Articular chondrocyte of knee joint (primary cell): ENCODE results near the gene RIPPLY2. TPM values are rescaled to one million over a fixed set of nuclear protein-coding genes. Genes with fewer than 3 reads are reported as not detected.

Experiments used
- total RNA-seq: library from RNA; depleted of rRNA; stranded (reverse); fragments of >200 nt; gene quantifications from 2 replicates; pipeline ENCODE4 v1.2.3, GENCODE V29; 2012

Gene RIPPLY2, protein sequence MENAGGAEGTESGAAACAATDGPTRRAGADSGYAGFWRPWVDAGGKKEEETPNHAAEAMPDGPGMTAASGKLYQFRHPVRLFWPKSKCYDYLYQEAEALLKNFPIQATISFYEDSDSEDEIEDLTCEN
- under 0.01 and 0.43 TPM in 2 replicates for total RNA-seq

DNA sequence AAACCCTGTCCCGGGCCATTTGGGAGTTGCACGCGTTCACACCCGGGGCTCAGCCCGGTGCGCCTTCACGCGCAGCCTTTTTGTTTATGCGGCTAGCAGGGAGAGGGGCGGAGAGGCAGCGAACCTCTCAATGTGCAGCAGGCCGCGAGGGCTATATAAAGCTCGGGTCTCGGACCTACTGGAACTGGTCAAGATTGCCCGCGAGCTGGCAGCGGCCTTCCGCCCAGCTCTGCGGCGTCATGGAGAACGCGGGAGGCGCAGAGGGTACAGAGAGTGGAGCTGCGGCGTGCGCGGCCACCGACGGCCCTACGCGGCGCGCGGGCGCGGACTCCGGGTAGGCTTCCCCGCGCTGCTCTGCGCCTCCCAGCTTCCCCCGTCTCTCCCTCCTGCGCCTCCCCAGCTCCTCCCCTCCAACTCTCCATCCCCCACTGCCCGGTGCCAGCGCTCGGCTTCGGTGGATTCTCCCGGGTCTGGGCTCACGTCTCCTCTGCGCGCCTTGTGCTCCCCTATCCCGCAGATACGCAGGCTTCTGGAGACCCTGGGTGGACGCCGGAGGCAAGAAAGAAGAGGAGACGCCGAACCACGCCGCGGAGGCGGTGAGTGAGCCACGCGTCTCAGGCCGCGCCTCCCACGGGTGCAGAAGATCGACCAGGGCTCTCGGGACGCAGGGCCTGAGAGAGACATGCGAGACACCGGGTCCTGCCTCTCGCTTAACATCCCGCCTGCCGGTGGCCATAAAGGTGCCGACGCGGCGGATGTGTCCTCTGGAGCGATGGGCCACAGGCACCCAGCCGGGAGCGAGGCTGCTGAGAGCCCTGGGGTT, at the start of gene RIPPLY2:
RIPPLY2 (plus strand) TSS at position 183 of the 823 bp plus-strand sequence; CDS start at position 240, 57 bp downstream.

DNA sequence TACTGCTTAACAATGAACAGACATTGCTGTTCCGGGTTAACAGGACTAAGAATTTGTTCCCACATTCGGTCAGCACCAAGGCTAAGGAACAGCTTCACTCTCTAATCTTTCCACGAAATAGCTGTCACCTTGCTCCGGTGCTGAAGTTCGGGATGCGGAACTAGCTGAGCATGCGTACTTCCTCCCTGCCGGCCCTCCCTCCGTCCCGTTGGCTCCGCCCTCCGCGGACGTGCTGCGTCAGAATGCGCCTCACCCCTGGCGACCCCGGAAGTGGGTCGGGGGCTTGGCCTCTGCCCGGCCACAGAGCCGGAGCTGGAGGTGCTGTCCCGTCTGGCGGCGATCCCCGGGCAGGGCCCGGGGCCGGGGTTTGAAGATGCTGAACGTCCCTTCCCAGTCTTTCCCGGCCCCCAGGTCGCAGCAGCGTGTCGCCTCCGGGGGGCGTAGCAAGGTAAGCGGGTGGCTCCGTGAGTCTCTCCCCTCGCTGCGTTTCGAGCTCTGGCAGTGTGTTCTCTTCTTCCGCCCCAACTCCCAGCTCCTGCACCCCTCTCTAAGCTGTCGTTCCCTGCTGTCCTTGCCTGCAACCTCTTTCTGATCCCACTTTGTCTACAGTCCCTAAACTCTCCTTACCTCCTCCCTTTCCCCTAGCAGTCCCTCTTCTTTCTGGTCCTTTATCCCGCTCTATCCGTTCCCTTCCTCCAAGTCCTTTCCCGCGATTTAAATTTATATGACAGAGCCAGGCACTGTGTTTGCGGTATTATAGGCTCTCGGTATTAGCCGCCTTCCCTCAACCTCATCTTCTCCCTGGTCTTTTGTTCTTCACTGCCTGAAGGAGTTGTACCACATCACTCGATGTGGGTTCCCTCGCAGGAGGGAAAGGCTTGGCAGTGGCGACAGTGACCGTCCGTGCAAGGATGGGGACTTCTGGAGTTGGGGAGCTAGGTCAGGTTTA, 6.5 kb downstream of the RIPPLY2 start, which contains the start of gene CYB5R4:
CYB5R4 (plus strand) TSS at position 280 of the 949 bp plus-strand sequence; CDS start at position 374, 94 bp downstream.

Other genes with a start within 250 kb of the RIPPLY2 start
- 0.32 and 0.52 TPM in 2 replicates for gene SNAP91, start 144.3 kb upstream of the RIPPLY2 start, total RNA-seq
- gene CYB5R4, start 6.3 kb downstream of the RIPPLY2 start, total RNA-seq = 8.6 and 9.4 TPM in 2 replicates
- gene MRAP2, start 180.4 kb downstream of the RIPPLY2 start, total RNA-seq = 27.2 and 36.6 TPM in 2 replicates